Endodermal cell (in vitro differentiated cells): ENCODE results near the gene INKA1. TPM values are rescaled to one million over a fixed set of nuclear protein-coding genes. Genes with fewer than 3 reads are reported as not detected.
"Not testable (repeated sequence)": the region's sequence is repeated elsewhere in the genome, so short reads cannot be mapped to it uniquely, and the experiment has no call there.

ENCODE experiments used
- DNase-seq: peaks from one replicate; pipeline ENCODE4 v3.0.0-alpha.2; 2017
- H3K27ac ChIP-seq: 2 replicates; pipeline ENCODE4 v1.5.1; 2013; ENCODE audit warnings: mild to moderate bottlenecking, low read depth, low read length, moderate library complexity
- H3K27me3 ChIP-seq: 2 replicates; pipeline ENCODE4 v1.6.1; 2013; ENCODE audit warnings: mild to moderate bottlenecking, low read length, moderate library complexity; ENCODE audit not compliant: insufficient read depth, control insufficient read depth, poor library complexity, severe bottlenecking
- H3K36me3 ChIP-seq: 2 replicates; pipeline ENCODE4 v1.7.0; 2013; ENCODE audit warnings: mild to moderate bottlenecking, low read length, moderate library complexity; ENCODE audit not compliant: control insufficient read depth, insufficient read depth
- H3K4me1 ChIP-seq: one replicate; pipeline ENCODE4 v1.7.0; 2013; ENCODE audit warnings: low read length; ENCODE audit not compliant: control insufficient read depth, insufficient read depth
- H3K4me3 ChIP-seq: 2 replicates; pipeline ENCODE4 v1.5.1; 2013; ENCODE audit warnings: mild to moderate bottlenecking, low read length, moderate library complexity
- H3K9ac ChIP-seq: 2 replicates; pipeline ENCODE4 v1.6.1; 2013; ENCODE audit warnings: mild to moderate bottlenecking, low read length, moderate library complexity; ENCODE audit not compliant: poor library complexity, severe bottlenecking; ENCODE audit errors: extremely low read depth
- H3K9me3 ChIP-seq: 2 replicates; pipeline ENCODE4 v1.6.1; 2013; ENCODE audit warnings: mild to moderate bottlenecking, low read length, moderate library complexity; ENCODE audit not compliant: control insufficient read depth
- H3K27ac Mint-ChIP-seq: 2 replicates; pipeline ENCODE4 v1.8.0; 2020; ENCODE audit warnings: mixed read lengths
- H3K27me3 Mint-ChIP-seq: 2 replicates; pipeline ENCODE4 v1.8.0; 2021; ENCODE audit warnings: mild to moderate bottlenecking, mixed read lengths; ENCODE audit not compliant: insufficient read depth
- H3K36me3 Mint-ChIP-seq: 2 replicates; pipeline ENCODE4 v1.8.0; 2020; ENCODE audit warnings: low read depth, mixed read lengths
- H3K4me1 Mint-ChIP-seq: 2 replicates; pipeline ENCODE4 v1.8.0; 2020; ENCODE audit warnings: mixed read lengths
- H3K4me3 Mint-ChIP-seq: 2 replicates; pipeline ENCODE4 v1.8.0; 2020; ENCODE audit warnings: mild to moderate bottlenecking, moderate library complexity, mixed read lengths
- H3K9me3 Mint-ChIP-seq: 2 replicates; pipeline ENCODE4 v1.8.0; 2020; ENCODE audit warnings: mild to moderate bottlenecking, mixed read lengths
- WGBS, 2 experiments: methylation state at CpG; one replicate each; pipeline versions ENCODE4 v1.1.5 to v1.1.7; 2013; ENCODE audit warnings: missing lambda C conversion rate in 2 of 2, mixed read lengths in 1 of 2; ENCODE audit not compliant: insufficient coverage in 1 of 2, insufficient read length in 1 of 2; 5-methylcytosine and 5-hydroxymethylcytosine counted together
- total RNA-seq, 2 donors: library from RNA; stranded (reverse); fragmentation: NEBNext Ultra II Directional in 1 of 2; extraction: Animal tissue kit (Norgen Biotek cat#: 25700) in 1 of 2; gene quantifications; 2 replicates in 1 of 2; 3 replicates in 1 of 2; pipeline ENCODE4 v1.2.1, GENCODE V29; 2021
- TF ChIP-seq, protein P1 (sequence below): fragments of 200-600 bp; sonication (generic); conservative IDR thresholded peaks from 2 replicates; pipeline ENCODE4 v1.5.0; 2021; ENCODE audit warnings: antibody characterized with exemption, mild to moderate bottlenecking

Gene INKA1
- total RNA-seq, 2 donors from 2014 or later = not detected

DNA sequence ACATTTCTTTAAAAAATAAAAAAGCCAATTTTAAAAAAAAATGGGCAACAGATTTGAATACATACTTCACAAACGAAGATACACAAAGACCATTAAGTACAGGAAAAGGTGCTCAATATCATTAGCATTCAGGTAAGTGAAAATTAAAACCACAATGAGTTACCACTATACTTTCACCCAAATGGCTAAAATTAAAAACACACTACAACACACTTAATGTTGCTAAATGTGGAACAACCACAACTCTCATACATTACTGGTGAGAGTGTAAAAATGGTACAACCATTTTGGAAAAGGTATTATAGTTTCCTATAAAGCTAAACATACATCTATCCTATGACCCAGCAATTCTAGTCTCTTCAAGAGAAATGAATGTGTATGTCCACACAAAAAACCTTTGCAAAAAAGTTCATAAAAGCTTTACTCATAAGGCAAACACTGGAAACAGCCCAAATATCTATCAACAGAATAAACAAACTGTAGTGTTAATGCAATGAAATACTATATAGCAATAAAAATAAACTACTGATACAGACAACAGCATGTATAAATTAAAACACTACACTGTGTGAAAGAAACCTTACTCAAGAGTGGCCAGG, 31.6 kb upstream of the INKA1 start:
- WGBS, 2 experiments = 88% methylated on average over 1 of the region's 1 CpG; no CpG with 5 or more reads in 1 of the 2 experiments
- Histone ChIP-seq H3K4me3 (no peak overlapping the region), H3K27ac (no peak overlapping the region), H3K27me3 (no peaks in the 10 kb centered on the region), H3K4me1 (no peaks in the 10 kb centered on the region), H3K9ac (no peak overlapping the region), H3K36me3 (peaks cover 51% of the 10 kb centered on the region), H3K9me3 (no peaks in the 10 kb centered on the region)
- H3K36me3 Mint-ChIP-seq = peaks cover 26% of the 10 kb centered on the region
- no peaks in the 10 kb centered on the region for H3K4me1 Mint-ChIP-seq
- TF ChIP-seq, protein P1, sequence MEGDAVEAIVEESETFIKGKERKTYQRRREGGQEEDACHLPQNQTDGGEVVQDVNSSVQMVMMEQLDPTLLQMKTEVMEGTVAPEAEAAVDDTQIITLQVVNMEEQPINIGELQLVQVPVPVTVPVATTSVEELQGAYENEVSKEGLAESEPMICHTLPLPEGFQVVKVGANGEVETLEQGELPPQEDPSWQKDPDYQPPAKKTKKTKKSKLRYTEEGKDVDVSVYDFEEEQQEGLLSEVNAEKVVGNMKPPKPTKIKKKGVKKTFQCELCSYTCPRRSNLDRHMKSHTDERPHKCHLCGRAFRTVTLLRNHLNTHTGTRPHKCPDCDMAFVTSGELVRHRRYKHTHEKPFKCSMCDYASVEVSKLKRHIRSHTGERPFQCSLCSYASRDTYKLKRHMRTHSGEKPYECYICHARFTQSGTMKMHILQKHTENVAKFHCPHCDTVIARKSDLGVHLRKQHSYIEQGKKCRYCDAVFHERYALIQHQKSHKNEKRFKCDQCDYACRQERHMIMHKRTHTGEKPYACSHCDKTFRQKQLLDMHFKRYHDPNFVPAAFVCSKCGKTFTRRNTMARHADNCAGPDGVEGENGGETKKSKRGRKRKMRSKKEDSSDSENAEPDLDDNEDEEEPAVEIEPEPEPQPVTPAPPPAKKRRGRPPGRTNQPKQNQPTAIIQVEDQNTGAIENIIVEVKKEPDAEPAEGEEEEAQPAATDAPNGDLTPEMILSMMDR = no peak
- H3K9me3 Mint-ChIP-seq = no peaks in the 10 kb centered on the region
- H3K27ac Mint-ChIP-seq = no peak overlapping the region
- no peaks in the 10 kb centered on the region for H3K27me3 Mint-ChIP-seq
- DNase-seq = no peak
- H3K4me3 Mint-ChIP-seq = no peak overlapping the region

DNA sequence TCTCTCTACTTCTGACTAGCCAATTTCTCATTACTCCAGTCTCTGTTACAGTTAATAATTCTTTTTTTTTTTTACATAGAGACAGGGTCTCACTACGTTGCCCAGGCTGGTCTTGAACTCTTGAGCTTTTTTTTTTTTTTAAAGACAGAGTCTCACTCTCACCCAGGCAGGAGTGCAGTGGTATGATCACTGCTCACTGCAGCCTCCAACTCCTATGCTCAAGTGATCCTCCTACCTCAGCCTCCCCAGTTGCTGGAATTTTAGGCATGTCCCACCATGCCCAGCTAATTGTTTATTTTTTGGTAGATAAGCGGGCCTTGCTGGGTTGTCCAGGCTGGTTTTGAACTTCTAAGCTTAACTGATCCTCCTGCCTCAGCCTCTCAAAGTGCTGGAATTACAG, 30.4 kb upstream of the INKA1 start:
- no peak overlapping the region for H3K27ac Mint-ChIP-seq
- peaks cover 57% of the 10 kb centered on the region for H3K36me3 ChIP-seq

DNA sequence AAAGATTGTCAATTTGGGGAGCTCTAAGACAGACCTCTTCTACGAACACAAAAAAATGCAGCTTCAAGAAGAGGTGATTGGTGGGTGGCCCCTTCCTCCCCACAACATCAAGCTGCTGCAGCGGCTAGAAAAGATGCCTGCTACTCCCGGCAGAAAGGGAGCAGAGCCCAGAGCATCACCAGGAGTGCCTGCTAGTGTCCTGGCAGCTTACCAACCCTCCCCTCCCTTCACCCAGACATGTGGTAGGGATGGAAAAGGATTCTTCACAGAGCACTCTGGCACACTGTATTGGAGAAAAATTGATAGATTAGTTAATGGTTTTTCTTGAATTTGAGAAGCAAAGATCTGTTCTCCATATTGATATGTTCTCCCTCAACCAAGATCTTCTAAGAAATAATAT, 27.5 kb upstream of the INKA1 start:
- 79% methylated on average over 3 of the region's 3 CpGs; no CpG with 5 or more reads in 1 of the 2 experiments for WGBS, 2 experiments
- no peak overlapping the region for H3K4me3 ChIP-seq
- no peaks in the 10 kb centered on the region for H3K27me3 ChIP-seq
- H3K4me1 Mint-ChIP-seq = no peaks in the 10 kb centered on the region
- TF ChIP-seq, protein P1 = no peak
- no peak overlapping the region for H3K27ac ChIP-seq
- peaks cover 54% of the 10 kb centered on the region for H3K36me3 ChIP-seq
- H3K36me3 Mint-ChIP-seq = peaks cover 34% of the 10 kb centered on the region
- H3K9me3 ChIP-seq = no peaks in the 10 kb centered on the region
- H3K27me3 Mint-ChIP-seq = no peaks in the 10 kb centered on the region
- DNase-seq = no peak
- H3K27ac Mint-ChIP-seq = no peak overlapping the region
- no peak overlapping the region for H3K9ac ChIP-seq
- no peaks in the 10 kb centered on the region for H3K9me3 Mint-ChIP-seq
- no peak overlapping the region for H3K4me3 Mint-ChIP-seq
- no peaks in the 10 kb centered on the region for H3K4me1 ChIP-seq

More for the DNA sequence above, 30.4 kb upstream of the INKA1 start:
- Mint-ChIP-seq H3K36me3 (peaks cover 33% of the 10 kb centered on the region), H3K9me3 (no peaks in the 10 kb centered on the region), H3K27me3 (no peaks in the 10 kb centered on the region), H3K4me1 (no peaks in the 10 kb centered on the region), H3K4me3 (no peak overlapping the region)
- Histone ChIP-seq H3K9me3 (no peaks in the 10 kb centered on the region), H3K27ac (no peak overlapping the region), H3K27me3 (no peaks in the 10 kb centered on the region), H3K4me1 (no peaks in the 10 kb centered on the region), H3K9ac (no peak overlapping the region), H3K4me3 (no peak overlapping the region)
- TF ChIP-seq, protein P1 = no peak
- no peak for DNase-seq
- 94 to 100% methylated on average over 2 of the region's 2 CpGs for WGBS, 2 experiments

DNA sequence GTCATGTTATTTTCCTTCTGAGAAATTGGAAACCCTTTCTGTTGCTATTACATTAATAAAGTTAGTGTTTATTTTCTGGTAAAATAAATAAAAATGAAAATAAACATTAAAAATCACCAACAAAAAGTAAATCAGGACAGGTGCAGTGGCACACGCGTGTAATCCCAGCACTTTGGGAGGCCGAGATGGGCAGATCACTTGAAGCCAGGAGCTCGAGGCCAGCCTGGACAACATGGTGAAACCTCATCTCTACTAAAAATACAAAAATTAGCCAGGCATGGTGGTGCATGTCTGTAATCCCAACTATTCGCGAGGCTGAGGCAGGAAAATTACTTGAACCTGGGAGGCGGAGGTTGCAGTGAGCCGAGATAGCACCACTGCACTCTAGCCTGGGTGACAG, 27.0 kb upstream of the INKA1 start:
- WGBS, 2 experiments = 97 to 98% methylated on average over 8 of the region's 8 CpGs
- peaks cover 34% of the 10 kb centered on the region for H3K36me3 Mint-ChIP-seq
- not testable (repeated sequence) for H3K9me3 ChIP-seq, H3K27me3 ChIP-seq, H3K4me3 ChIP-seq, H3K4me1 Mint-ChIP-seq, H3K27ac Mint-ChIP-seq, H3K27ac ChIP-seq, H3K9me3 Mint-ChIP-seq, H3K27me3 Mint-ChIP-seq, DNase-seq, H3K4me3 Mint-ChIP-seq, H3K4me1 ChIP-seq, H3K9ac ChIP-seq
- peaks cover 54% of the 10 kb centered on the region for H3K36me3 ChIP-seq
